Astrocyte (in vitro differentiated cells and primary cell): ENCODE results near the gene QRICH1.

Experiments used
- EZH2 ChIP-seq: IDR thresholded peaks from 2 replicates; pipeline ENCODE4 v1.6.1; 2012; ENCODE audit warnings: mild to moderate bottlenecking, low read length, inconsistent platforms; ENCODE audit not compliant: insufficient read depth
- TF ChIP-seq, protein P1 (sequence below): IDR thresholded peaks from 2 replicates; pipeline ENCODE4 v1.5.1; 2011; ENCODE audit warnings: low read depth, mild to moderate bottlenecking, inconsistent platforms, low read length, moderate library complexity; ENCODE audit not compliant: insufficient read depth

DNA sequence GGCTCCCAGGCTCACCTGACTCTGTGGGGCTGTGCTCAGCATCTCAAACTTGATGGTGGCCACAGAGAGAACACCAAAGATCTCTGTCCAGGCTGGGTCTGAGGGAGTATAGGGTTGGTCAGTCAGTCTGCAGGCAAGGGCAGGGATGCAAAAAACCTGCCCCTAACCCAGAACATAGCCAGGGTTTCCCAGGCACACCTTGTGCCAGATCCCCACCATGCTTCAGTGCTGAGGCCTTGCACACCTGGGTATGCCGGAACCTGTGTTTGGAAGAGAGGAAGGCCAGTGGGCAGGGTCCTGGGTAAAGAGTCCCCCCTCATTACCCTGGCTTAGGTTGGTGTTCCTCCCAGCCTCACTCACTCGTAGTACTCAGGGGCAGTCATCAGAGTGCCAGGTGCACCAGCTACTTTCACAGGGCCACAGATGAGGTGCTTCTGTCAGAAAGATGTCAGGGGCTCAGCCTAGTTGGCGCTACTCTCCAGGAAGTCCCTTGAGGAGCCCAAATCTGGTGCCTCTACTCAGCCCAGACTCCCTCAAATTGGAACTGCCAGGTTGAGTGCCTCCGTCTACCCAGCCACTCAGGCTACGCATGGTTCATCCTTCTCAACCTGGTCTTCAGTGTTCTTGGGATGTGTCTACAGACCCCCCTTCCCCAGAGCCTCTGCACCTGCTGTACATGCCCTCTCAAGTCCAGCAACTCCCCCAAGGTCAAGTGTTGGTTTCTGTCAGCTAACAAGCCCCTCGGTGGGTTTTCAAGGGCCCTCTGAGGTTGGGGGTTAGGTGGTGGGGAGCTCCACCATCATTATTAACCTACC is 77.2 kb downstream of the QRICH1 start:
- TF ChIP-seq, protein P1, sequence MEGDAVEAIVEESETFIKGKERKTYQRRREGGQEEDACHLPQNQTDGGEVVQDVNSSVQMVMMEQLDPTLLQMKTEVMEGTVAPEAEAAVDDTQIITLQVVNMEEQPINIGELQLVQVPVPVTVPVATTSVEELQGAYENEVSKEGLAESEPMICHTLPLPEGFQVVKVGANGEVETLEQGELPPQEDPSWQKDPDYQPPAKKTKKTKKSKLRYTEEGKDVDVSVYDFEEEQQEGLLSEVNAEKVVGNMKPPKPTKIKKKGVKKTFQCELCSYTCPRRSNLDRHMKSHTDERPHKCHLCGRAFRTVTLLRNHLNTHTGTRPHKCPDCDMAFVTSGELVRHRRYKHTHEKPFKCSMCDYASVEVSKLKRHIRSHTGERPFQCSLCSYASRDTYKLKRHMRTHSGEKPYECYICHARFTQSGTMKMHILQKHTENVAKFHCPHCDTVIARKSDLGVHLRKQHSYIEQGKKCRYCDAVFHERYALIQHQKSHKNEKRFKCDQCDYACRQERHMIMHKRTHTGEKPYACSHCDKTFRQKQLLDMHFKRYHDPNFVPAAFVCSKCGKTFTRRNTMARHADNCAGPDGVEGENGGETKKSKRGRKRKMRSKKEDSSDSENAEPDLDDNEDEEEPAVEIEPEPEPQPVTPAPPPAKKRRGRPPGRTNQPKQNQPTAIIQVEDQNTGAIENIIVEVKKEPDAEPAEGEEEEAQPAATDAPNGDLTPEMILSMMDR, result no peak
- no peak for TF ChIP-seq EZH2
